Upper lobe of left lung (tissue), 4 donors: Measurements from ENCODE around the gene MXI1.
A peak's percentile ranks its signal among the peaks of the same experiment; 100 is the strongest.

ENCODE experiments used
- CTCF ChIP-seq, 6 experiments: fragments of 450-650 bp in 4 of 6; fragments of 200-600 bp in 2 of 6; sonication (generic) in 2 of 6; IDR thresholded peaks; one replicate each; pipeline ENCODE4 v1.5.1; 2016 to 2019; ENCODE audit warnings: antibody characterized with exemption in 6 of 6
- EP300 ChIP-seq, 4 donors: sonication (generic); formaldehyde crosslinking; IDR thresholded peaks; one replicate each; pipeline ENCODE4 v1.5.1; 2017; ENCODE audit warnings: antibody characterized with exemption in 4 of 4, control low read depth in 2 of 4
- POLR2A ChIP-seq, 4 donors: fragments of 450-650 bp; IDR thresholded peaks; one replicate each; pipeline ENCODE4 v1.5.1; 2016 to 2017; ENCODE audit warnings: antibody characterized with exemption in 4 of 4, mild to moderate bottlenecking in 2 of 4
- POLR2AphosphoS5 ChIP-seq, 2 donors: sonication (generic); formaldehyde crosslinking; IDR thresholded peaks; one replicate each; pipeline ENCODE4 v1.5.1; 2017; ENCODE audit warnings: antibody characterized with exemption in 2 of 2

GRCh38 chr10:110225756-110226542 lies 18.5 kb downstream of the MXI1 start:
- TF ChIP-seq CTCF (IDR thresholded peaks at IDR 0.05) (peak; percentile 73 to 96 (median 93)), POLR2AphosphoS5 (IDR thresholded peaks at IDR 0.05) (peak; percentile 73 to 80), EP300 (IDR thresholded peaks at IDR 0.05) (no peak), POLR2A (IDR thresholded peaks at IDR 0.05) (peak in 1 of 4 donors; percentile 46)
